Heart right ventricle (tissue), 16 donors: ENCODE data around the gene POU3F3. TPM values are rescaled to one million over a fixed set of nuclear protein-coding genes. Genes with fewer than 3 reads are reported as not detected.

ENCODE experiments used
- ATAC-seq, 8 donors: fragments of 200-7000 bp; cut with Tn5 transposase; one replicate each; pipeline ENCODE4 v1.9.1; 2020; ENCODE audit warnings: mild to moderate bottlenecking in 8 of 8, moderate library complexity in 8 of 8, moderate number of reproducible peaks in 1 of 8
- DNase-seq, 2 donors: peaks; one replicate each; pipeline ENCODE4 v3.0.0-alpha.2; 2020
- H3K27ac ChIP-seq, 10 donors: fragments of 200-600 bp; sonication (generic) in 2 of 10; one replicate each; pipeline versions ENCODE4 v1.5.0 to v1.8.0; 2020 to 2022; ENCODE audit warnings: mild to moderate bottlenecking in 3 of 10
- H3K27me3 ChIP-seq, 7 donors: fragments of 200-600 bp; one replicate each; pipeline ENCODE4 v1.8.0; 2021 to 2022; ENCODE audit warnings: mild to moderate bottlenecking in 2 of 7
- H3K36me3 ChIP-seq, 9 donors: fragments of 200-600 bp; sonication (generic) in 1 of 9; one replicate each; pipeline versions ENCODE4 v1.5.0 to v1.8.0; 2020 to 2022; ENCODE audit warnings: mild to moderate bottlenecking in 2 of 9
- H3K4me1 ChIP-seq, 9 donors: fragments of 200-600 bp; sonication (generic) in 1 of 9; one replicate each; pipeline versions ENCODE4 v1.5.0 to v1.8.0; 2020 to 2022; ENCODE audit warnings: mild to moderate bottlenecking in 4 of 9
- H3K4me3 ChIP-seq, 10 donors: fragments of 200-600 bp; sonication (generic) in 2 of 10; one replicate each; pipeline versions ENCODE4 v1.5.0 to v1.8.0; 2020 to 2022; ENCODE audit warnings: mild to moderate bottlenecking in 7 of 10, moderate library complexity in 2 of 10
- H3K9me3 ChIP-seq, 11 donors: fragments of 200-600 bp in 10 of 11; sonication (generic) in 2 of 11; one replicate each; pipeline versions ENCODE4 v1.5.0 to v1.8.0; 2013 to 2022; ENCODE audit warnings: mild to moderate bottlenecking in 2 of 11, control low read depth in 1 of 11, moderate library complexity in 1 of 11
- WGBS, 2 donors: extraction: QIAGEN DNeasy Blood & Tissue Kit; methylation state at CpG; one replicate each; pipeline ENCODE4 v1.1.7; 2013; ENCODE audit warnings: inconsistent platforms in 1 of 2; 5-methylcytosine and 5-hydroxymethylcytosine counted together
- intact Hi-C, 10 donors: fragments of 100-400 bp; cut with DNase I; formaldehyde crosslinking; loops; one replicate each; pipeline versions ENCODE4 v1.11.1 to v1.14.2; 2022
- polyA plus RNA-seq, 2 donors: library from polyadenylated mRNA; stranded (reverse); fragments of 200-250 nt; gene quantifications; one replicate each; pipeline ENCODE4 v1.2.3, GENCODE V29; 2013
- total RNA-seq, 10 donors: library from RNA; stranded (reverse); fragmentation: NEBNext Ultra II Directional in 3 of 10; extraction: Animal tissue kit (Norgen Biotek cat#: 25700) in 3 of 10; gene quantifications; one replicate each; pipeline versions ENCODE4 v1.2.1 to v1.2.4, GENCODE V29; 2021 to 2023
- TF ChIP-seq, protein P1 (sequence below), 9 donors: fragments of 200-600 bp; sonication (generic) in 2 of 9; IDR thresholded peaks; one replicate each; pipeline versions ENCODE4 v1.5.0 to v1.8.0; 2021 to 2022; ENCODE audit warnings: antibody characterized with exemption in 9 of 9, mild to moderate bottlenecking in 5 of 9, moderate library complexity in 1 of 9
- donor health status: Arrhythmogenic right ventricular cardiomyopathy.
- donor health status: ischemic (EF 13 %, LVEDD 7.1; RV severe dilation, severe dysfunction).
- donor health status: healthy with polysubstance abuse.
- donor health status: DM: no; HTN: yes; CAD: no.
- donor health status: DM: no; HTN: no; CAD: no.
- donor health status: ischemic (EF 25% LVEDD 6.9; RV normal size, moderate dysfunction).
- donor health status: ischemic (EF 25% LVEDD 5.7; RV mildly dilated, moderate dysfunction).
- donor health status: healthy.
- donor health status: DM: yes; HTN: yes; CAD: no.
- donor health status: Ischemic cardiomyopathy.
- donor health status: ischemic (EF 35%, LVEDD 5.7; RV mildly dilated, moderate dysfunction).
- donor health status: nonischemic (EF 11% LVEDD 7.7; RV severe dilation, severe dysfunction).
- donor health status: DM: yes; HTN: yes; CAD: no.
- donor health status: PGD.
- donor health status: ischemic (EF 29% LVEDD 5.4; RV normal size, mild dysfunction).
- donor health status: nonischemic (EF 23%, LVEDD 6.1; RV moderate dilation, normal function).

POU3F3 gene
- total and polyA plus RNA-seq, 12 donors, result 0.04 to 0.61 (median 0.12) TPM; not detected in 5

DNA sequence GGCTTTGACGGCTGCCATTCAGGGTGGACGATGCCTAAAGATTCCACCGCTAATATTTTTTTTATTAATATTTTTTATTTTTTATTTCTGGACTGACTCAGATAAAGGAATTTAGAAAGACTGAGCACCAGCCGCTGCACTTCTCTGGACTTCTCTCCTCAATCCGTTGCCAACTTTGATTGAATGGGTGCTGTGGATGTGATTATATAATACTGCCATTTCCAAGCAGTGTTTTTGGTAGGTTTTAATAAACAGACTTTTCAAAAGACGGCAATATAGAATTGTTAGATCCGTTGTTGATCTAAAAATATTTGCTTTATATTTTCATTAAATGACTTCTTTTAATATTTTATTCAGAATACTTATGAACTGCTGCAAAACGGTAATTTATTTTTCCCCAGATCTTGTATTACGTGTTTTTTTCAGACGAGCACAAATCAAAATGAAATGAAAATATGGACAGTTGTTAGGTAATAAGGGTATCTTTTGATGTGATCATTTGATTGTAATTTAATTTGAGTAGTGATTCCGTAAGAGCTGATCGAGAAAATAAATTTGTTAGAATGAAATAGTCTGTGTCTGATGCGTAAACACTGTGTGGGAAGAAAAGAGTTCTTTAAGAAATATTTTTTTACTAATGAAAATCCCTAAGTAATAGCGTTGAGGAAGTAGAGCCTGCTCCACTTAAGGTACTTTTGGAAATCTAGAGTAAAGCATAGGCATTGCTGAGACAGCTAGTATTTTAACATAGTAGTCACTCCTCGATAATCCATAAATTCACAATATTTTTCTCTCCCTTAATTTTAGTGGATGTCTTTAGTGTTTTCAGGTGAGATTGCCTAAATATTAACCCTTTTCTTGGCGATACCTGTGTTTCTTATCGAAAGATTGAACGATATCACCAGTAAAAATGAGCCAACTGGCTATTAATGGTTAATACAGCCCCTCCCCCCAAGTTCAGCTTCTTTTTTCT, 4.4 kb downstream of the POU3F3 start:
- Histone ChIP-seq H3K27me3 (peaks cover 55 to 91% (median 91%) of the 10 kb centered on the region in 7 donors), H3K4me3 (peak overlapping the region in 1 of 10 donors; percentile 16), H3K36me3 (no peaks in the 10 kb centered on the region), H3K4me1 (peaks cover 0 to 43% (median 29%) of the 10 kb centered on the region in 9 donors), H3K27ac (no peak overlapping the region), H3K9me3 (no peaks in the 10 kb centered on the region)
- DNase-seq (no peak), ATAC-seq (no peak)
- intact Hi-C loops, result no loop called here
- TF ChIP-seq, protein P1, sequence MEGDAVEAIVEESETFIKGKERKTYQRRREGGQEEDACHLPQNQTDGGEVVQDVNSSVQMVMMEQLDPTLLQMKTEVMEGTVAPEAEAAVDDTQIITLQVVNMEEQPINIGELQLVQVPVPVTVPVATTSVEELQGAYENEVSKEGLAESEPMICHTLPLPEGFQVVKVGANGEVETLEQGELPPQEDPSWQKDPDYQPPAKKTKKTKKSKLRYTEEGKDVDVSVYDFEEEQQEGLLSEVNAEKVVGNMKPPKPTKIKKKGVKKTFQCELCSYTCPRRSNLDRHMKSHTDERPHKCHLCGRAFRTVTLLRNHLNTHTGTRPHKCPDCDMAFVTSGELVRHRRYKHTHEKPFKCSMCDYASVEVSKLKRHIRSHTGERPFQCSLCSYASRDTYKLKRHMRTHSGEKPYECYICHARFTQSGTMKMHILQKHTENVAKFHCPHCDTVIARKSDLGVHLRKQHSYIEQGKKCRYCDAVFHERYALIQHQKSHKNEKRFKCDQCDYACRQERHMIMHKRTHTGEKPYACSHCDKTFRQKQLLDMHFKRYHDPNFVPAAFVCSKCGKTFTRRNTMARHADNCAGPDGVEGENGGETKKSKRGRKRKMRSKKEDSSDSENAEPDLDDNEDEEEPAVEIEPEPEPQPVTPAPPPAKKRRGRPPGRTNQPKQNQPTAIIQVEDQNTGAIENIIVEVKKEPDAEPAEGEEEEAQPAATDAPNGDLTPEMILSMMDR (IDR thresholded peaks at IDR 0.05), result no peak
- 9 to 19% methylated on average over 18 of the region's 18 CpGs for WGBS, 2 donors

DNA sequence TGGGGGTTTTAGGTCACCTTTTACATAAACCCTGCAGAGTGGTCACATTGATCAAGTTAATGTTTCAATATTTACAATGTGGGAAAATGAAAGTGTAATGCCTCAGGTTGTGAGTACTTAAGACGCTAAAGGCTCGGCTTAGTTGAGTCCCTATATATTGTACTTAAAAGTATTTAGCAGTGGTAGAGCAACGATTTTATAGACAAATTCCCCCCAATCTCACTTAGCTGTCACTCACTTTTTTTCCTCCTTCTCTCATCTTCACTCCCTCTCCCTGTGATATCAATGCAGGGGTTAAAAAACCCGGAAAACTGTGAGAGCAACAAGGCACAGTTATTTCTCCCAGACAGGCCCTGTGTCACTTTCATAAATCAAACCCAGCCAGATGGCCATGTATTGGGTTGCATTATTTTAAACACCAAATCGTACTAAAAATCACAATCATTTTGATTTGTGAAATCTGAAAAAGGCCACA, 5.4 kb downstream of the POU3F3 start:
- no peaks in the 10 kb centered on the region for H3K36me3 ChIP-seq
- no peaks in the 10 kb centered on the region for H3K9me3 ChIP-seq
- WGBS, 2 donors, result 9 to 16% methylated on average over 5 of the region's 5 CpGs
- peaks cover 57 to 91% (median 91%) of the 10 kb centered on the region in 7 donors for H3K27me3 ChIP-seq
- H3K27ac ChIP-seq, result no peak overlapping the region
- intact Hi-C loops, result no loop called here
- H3K4me1 ChIP-seq, result peaks cover 0 to 41% (median 23%) of the 10 kb centered on the region in 9 donors
- DNase-seq, result no peak
- TF ChIP-seq, protein P1 (IDR thresholded peaks at IDR 0.05), result no peak
- ATAC-seq, result no peak
- no peak overlapping the region for H3K4me3 ChIP-seq

DNA sequence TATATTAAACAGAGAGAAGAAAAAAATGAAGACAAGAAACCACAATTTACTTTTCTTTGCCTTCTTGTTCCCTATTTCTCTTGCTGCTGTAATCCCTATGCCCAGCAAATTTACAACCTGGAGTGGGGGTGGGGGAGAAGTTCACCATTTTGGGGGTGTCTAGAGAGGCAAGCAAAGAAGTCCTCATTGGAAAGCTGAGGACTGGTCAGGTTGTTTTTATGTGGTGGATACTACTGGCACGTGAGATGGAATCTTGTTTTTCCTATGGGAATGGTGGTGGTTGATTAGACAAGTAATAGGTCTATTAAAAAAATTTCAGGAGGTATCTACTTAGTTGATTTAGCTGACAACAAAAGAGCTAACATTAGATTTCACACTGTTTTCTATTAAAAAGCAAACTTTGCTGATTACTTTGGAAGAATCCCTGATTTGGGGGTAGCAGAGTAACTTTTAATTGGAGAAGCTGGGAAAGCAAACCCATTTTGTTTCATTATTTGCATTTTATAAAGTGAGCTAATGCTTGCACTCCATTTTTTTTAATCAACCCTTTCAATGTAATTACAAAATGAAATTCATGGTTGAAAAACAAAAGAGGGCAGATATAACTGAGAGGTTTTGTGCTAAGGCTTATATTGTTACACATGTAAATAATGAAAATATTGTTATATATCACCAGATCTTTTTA, 6.0 kb downstream of the POU3F3 start:
- Histone ChIP-seq H3K4me3 (no peak overlapping the region), H3K36me3 (no peaks in the 10 kb centered on the region), H3K27me3 (peaks cover 61 to 91% (median 91%) of the 10 kb centered on the region in 7 donors), H3K9me3 (no peaks in the 10 kb centered on the region), H3K27ac (no peak overlapping the region), H3K4me1 (peaks cover 0 to 36% (median 20%) of the 10 kb centered on the region in 9 donors)
- 41 to 52% methylated on average over 1 of the region's 1 CpG for WGBS, 2 donors
- ATAC-seq, result no peak
- DNase-seq, result no peak
- intact Hi-C loops, result no loop called here
- TF ChIP-seq, protein P1 (IDR thresholded peaks at IDR 0.05), result no peak

DNA sequence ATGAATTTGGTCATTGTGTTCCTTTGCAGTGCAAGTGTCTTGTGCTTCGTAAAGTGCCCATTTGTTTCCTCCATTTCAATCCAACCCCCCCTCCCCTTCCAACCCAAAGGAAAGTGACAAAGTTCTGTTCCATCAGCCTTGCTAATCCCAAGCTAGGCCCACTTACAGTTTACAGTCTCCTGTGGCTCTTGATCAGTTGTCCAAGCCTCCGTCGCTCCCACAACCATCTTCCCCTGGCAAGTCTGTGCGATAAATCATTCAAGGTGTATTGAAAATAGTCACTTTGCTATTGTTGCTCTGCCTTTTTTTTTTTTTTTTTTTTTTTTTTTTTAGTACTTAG, 6.5 kb downstream of the POU3F3 start:
- H3K27me3 ChIP-seq, result peaks cover 61 to 95% (median 94%) of the 10 kb centered on the region in 7 donors
- TF ChIP-seq, protein P1 (IDR thresholded peaks at IDR 0.05), result no peak
- no peak for DNase-seq
- H3K4me3 ChIP-seq, result no peak overlapping the region
- H3K4me1 ChIP-seq, result peaks cover 0 to 36% (median 20%) of the 10 kb centered on the region in 9 donors
- no peak overlapping the region for H3K27ac ChIP-seq
- 29 to 40% methylated on average over 4 of the region's 4 CpGs for WGBS, 2 donors
- H3K9me3 ChIP-seq, result no peaks in the 10 kb centered on the region
- no peak for ATAC-seq
- H3K36me3 ChIP-seq, result no peaks in the 10 kb centered on the region
- intact Hi-C loops, result no loop called here
